Measurements from ENCODE around the gene GABBR2. TPM values are rescaled to one million over a fixed set of nuclear protein-coding genes. Genes with fewer than 3 reads are reported as not detected.

GABBR2 gene
- total RNA-seq, 1 experiment from 2014 or later: 0.76 TPM

GRCh38 chr9:98520221-98520960 is 188.3 kb downstream of the GABBR2 start:
- POLR2A ChIA-PET (ENCODE audit: unreplicated experiment): no interaction called here
- no peaks in the 10 kb centered on the region for H3K9me3 ChIP-seq (ENCODE audit: insufficient read depth, low read depth)

GRCh38 chr9:98519641-98520040 is 189.1 kb downstream of the GABBR2 start:
- H4K20me1 ChIP-seq (ENCODE audit: insufficient read depth): no peaks in the 10 kb centered on the region
- H3K36me3 ChIP-seq (ENCODE audit: low read depth): no peaks in the 10 kb centered on the region
- H2AFZ ChIP-seq: no peak overlapping the region
- DNase-seq: no peak
- H3F3A ChIP-seq (ENCODE audit: insufficient read depth, low read depth): no peaks in the 10 kb centered on the region
- no peak overlapping the region for H3K4me3 ChIP-seq
- H3K9me2 ChIP-seq (ENCODE audit: insufficient read depth): no peaks in the 10 kb centered on the region
- no TSS peak for BruUV-seq (replicated peaks)
- CTCF ChIA-PET: no interaction called here
- H3K79me2 ChIP-seq (ENCODE audit: low read depth): no peaks in the 10 kb centered on the region
- TF ChIP-seq EZH2 (IDR thresholded peaks at IDR 0.05; ENCODE audit: low read depth): no peak
- TF ChIP-seq CTCF (conservative IDR thresholded peaks at IDR 0.05): no peak
- no peaks in the 10 kb centered on the region for H3K27me3 ChIP-seq (ENCODE audit: insufficient read depth, low read depth)
- POLR2A ChIA-PET (ENCODE audit: unreplicated experiment): no interaction called here
- intact Hi-C loops (cut with micrococcal nuclease; ENCODE audit: unreplicated experiment): no loop called here
- no peaks in the 10 kb centered on the region for H3K9me3 ChIP-seq (ENCODE audit: insufficient read depth, low read depth)
- no peak overlapping the region for H3K27ac ChIP-seq
- no peaks in the 10 kb centered on the region for H3K4me1 ChIP-seq (replicated peaks; ENCODE audit: insufficient read depth)
- no peak overlapping the region for H3K4me2 ChIP-seq

More at GRCh38 chr9:98520221-98520960, 188.3 kb downstream of the GABBR2 start:
- DNase-seq: no peak
- no peak overlapping the region for H2AFZ ChIP-seq
- BruUV-seq (replicated peaks): no TSS peak
- no peaks in the 10 kb centered on the region for H3F3A ChIP-seq (ENCODE audit: insufficient read depth, low read depth)
- no peak overlapping the region for H3K4me3 ChIP-seq
- H3K4me1 ChIP-seq (replicated peaks; ENCODE audit: insufficient read depth): no peaks in the 10 kb centered on the region
- H3K36me3 ChIP-seq (ENCODE audit: low read depth): no peaks in the 10 kb centered on the region
- H3K79me2 ChIP-seq (ENCODE audit: low read depth): no peaks in the 10 kb centered on the region
- CTCF ChIA-PET: no interaction called here
- no peak overlapping the region for H3K4me2 ChIP-seq
- intact Hi-C loops (cut with micrococcal nuclease; ENCODE audit: unreplicated experiment): no loop called here
- no peak overlapping the region for H3K27ac ChIP-seq
- H3K9me2 ChIP-seq (ENCODE audit: insufficient read depth): no peaks in the 10 kb centered on the region
- TF ChIP-seq CTCF (conservative IDR thresholded peaks at IDR 0.05) (no peak), EZH2 (IDR thresholded peaks at IDR 0.05; ENCODE audit: low read depth) (no peak)
- H3K27me3 ChIP-seq (ENCODE audit: insufficient read depth, low read depth): no peaks in the 10 kb centered on the region
- H4K20me1 ChIP-seq (ENCODE audit: insufficient read depth): no peaks in the 10 kb centered on the region

GRCh38 chr9:98518556-98518955 is 190.2 kb downstream of the GABBR2 start:
- no peak for DNase-seq
- H3K4me1 ChIP-seq (replicated peaks; ENCODE audit: insufficient read depth): no peaks in the 10 kb centered on the region
- H4K20me1 ChIP-seq (ENCODE audit: insufficient read depth): no peaks in the 10 kb centered on the region
- H3K9me2 ChIP-seq (ENCODE audit: insufficient read depth): no peaks in the 10 kb centered on the region
- H3K36me3 ChIP-seq (ENCODE audit: low read depth): no peaks in the 10 kb centered on the region
- H3F3A ChIP-seq (ENCODE audit: insufficient read depth, low read depth): no peaks in the 10 kb centered on the region
- no peak overlapping the region for H3K27ac ChIP-seq
- H3K4me2 ChIP-seq: no peak overlapping the region
- TF ChIP-seq CTCF (conservative IDR thresholded peaks at IDR 0.05) (no peak), EZH2 (IDR thresholded peaks at IDR 0.05; ENCODE audit: low read depth) (no peak)
- intact Hi-C loops (cut with micrococcal nuclease; ENCODE audit: unreplicated experiment): no loop called here
- ChIA-PET CTCF (no interaction called here), POLR2A (ENCODE audit: unreplicated experiment) (no interaction called here)
- H3K4me3 ChIP-seq: no peak overlapping the region
- no TSS peak for BruUV-seq (replicated peaks)
- H3K27me3 ChIP-seq (ENCODE audit: insufficient read depth, low read depth): no peaks in the 10 kb centered on the region
- no peaks in the 10 kb centered on the region for H3K9me3 ChIP-seq (ENCODE audit: insufficient read depth, low read depth)
- no peak overlapping the region for H2AFZ ChIP-seq
- H3K79me2 ChIP-seq (ENCODE audit: low read depth): no peaks in the 10 kb centered on the region
